Measurements from ENCODE around the gene CCDC146.
"Not testable (repeated sequence)": the region's sequence is repeated elsewhere in the genome, so short reads cannot be mapped to it uniquely, and the experiment has no call there.

Gene CCDC146

GRCh38 chr7:77121860-77122681 is at the start of gene CCDC146:
CCDC146 (plus strand) TSS chr7:77122615; CDS start chr7:77167669, 45,054 bp downstream.
- not testable (repeated sequence) for H3K4me1 ChIP-seq (ENCODE audit: control insufficient read depth, insufficient read depth, low read length); H3K27me3 ChIP-seq (replicated peaks; ENCODE audit: control insufficient read depth, insufficient read depth, low read length); H3K9me3 ChIP-seq (ENCODE audit: control insufficient read depth, low read length); H3K36me3 ChIP-seq (ENCODE audit: control insufficient read depth, insufficient read depth, low read length, severe bottlenecking)
- H3K4me3 ChIP-seq (ENCODE audit: low read length): peak within 1 kb of the TSS; percentile 92
- peak; percentile 99 for DNase-seq (ENCODE audit: low read depth)
- peak within 1 kb of the TSS; percentile 87 for H3K9ac ChIP-seq (ENCODE audit: low read length)

GRCh38 chr7:77074786-77075396 is 47.5 kb upstream of the CCDC146 start:
- H3K9ac ChIP-seq (ENCODE audit: low read length); H3K9me3 ChIP-seq (ENCODE audit: control insufficient read depth, low read length); H3K27me3 ChIP-seq (replicated peaks; ENCODE audit: control insufficient read depth, insufficient read depth, low read length); H3K36me3 ChIP-seq (ENCODE audit: control insufficient read depth, insufficient read depth, low read length, severe bottlenecking); DNase-seq (ENCODE audit: low read depth); H3K4me3 ChIP-seq (ENCODE audit: low read length); H3K4me1 ChIP-seq (ENCODE audit: control insufficient read depth, insufficient read depth, low read length): not testable (repeated sequence)

GRCh38 chr7:77077060-77077459 is 45.4 kb upstream of the CCDC146 start:
- DNase-seq (ENCODE audit: low read depth): not testable (repeated sequence)

GRCh38 chr7:77079112-77079511 is 43.3 kb upstream of the CCDC146 start:
- not testable (repeated sequence) for H3K9ac ChIP-seq (ENCODE audit: low read length); DNase-seq (ENCODE audit: low read depth); H3K4me1 ChIP-seq (ENCODE audit: control insufficient read depth, insufficient read depth, low read length); H3K9me3 ChIP-seq (ENCODE audit: control insufficient read depth, low read length); H3K27me3 ChIP-seq (replicated peaks; ENCODE audit: control insufficient read depth, insufficient read depth, low read length); H3K4me3 ChIP-seq (ENCODE audit: low read length); H3K36me3 ChIP-seq (ENCODE audit: control insufficient read depth, insufficient read depth, low read length, severe bottlenecking)

More at GRCh38 chr7:77077060-77077459, 45.4 kb upstream of the CCDC146 start:
- not testable (repeated sequence) for H3K4me1 ChIP-seq (ENCODE audit: control insufficient read depth, insufficient read depth, low read length); H3K9me3 ChIP-seq (ENCODE audit: control insufficient read depth, low read length); H3K9ac ChIP-seq (ENCODE audit: low read length); H3K4me3 ChIP-seq (ENCODE audit: low read length); H3K27me3 ChIP-seq (replicated peaks; ENCODE audit: control insufficient read depth, insufficient read depth, low read length); H3K36me3 ChIP-seq (ENCODE audit: control insufficient read depth, insufficient read depth, low read length, severe bottlenecking)

- not testable (repeated sequence) for H3K36me3 ChIP-seq (ENCODE audit: control insufficient read depth, insufficient read depth, low read length, severe bottlenecking); DNase-seq (ENCODE audit: low read depth)
Measured at GRCh38 chr7:77079624-77080023, 42.8 kb upstream of the CCDC146 start.

GRCh38 chr7:77080236-77080635 is 42.2 kb upstream of the CCDC146 start:
- not testable (repeated sequence) for H3K27me3 ChIP-seq (replicated peaks; ENCODE audit: control insufficient read depth, insufficient read depth, low read length); H3K36me3 ChIP-seq (ENCODE audit: control insufficient read depth, insufficient read depth, low read length, severe bottlenecking); H3K4me1 ChIP-seq (ENCODE audit: control insufficient read depth, insufficient read depth, low read length); DNase-seq (ENCODE audit: low read depth); H3K9ac ChIP-seq (ENCODE audit: low read length); H3K9me3 ChIP-seq (ENCODE audit: control insufficient read depth, low read length); H3K4me3 ChIP-seq (ENCODE audit: low read length)

More at GRCh38 chr7:77079624-77080023, 42.8 kb upstream of the CCDC146 start:
- not testable (repeated sequence) for H3K4me3 ChIP-seq (ENCODE audit: low read length); H3K9me3 ChIP-seq (ENCODE audit: control insufficient read depth, low read length); H3K27me3 ChIP-seq (replicated peaks; ENCODE audit: control insufficient read depth, insufficient read depth, low read length); H3K4me1 ChIP-seq (ENCODE audit: control insufficient read depth, insufficient read depth, low read length); H3K9ac ChIP-seq (ENCODE audit: low read length)

- H3K36me3 ChIP-seq (ENCODE audit: control insufficient read depth, insufficient read depth, low read length, severe bottlenecking); DNase-seq (ENCODE audit: low read depth); H3K4me3 ChIP-seq (ENCODE audit: low read length); H3K9ac ChIP-seq (ENCODE audit: low read length); H3K9me3 ChIP-seq (ENCODE audit: control insufficient read depth, low read length); H3K27me3 ChIP-seq (replicated peaks; ENCODE audit: control insufficient read depth, insufficient read depth, low read length); H3K4me1 ChIP-seq (ENCODE audit: control insufficient read depth, insufficient read depth, low read length): not testable (repeated sequence)
Measured at GRCh38 chr7:77082192-77082591, 40.2 kb upstream of the CCDC146 start.

GRCh38 chr7:77092301-77092700 is 30.1 kb upstream of the CCDC146 start:
- H3K9me3 ChIP-seq (ENCODE audit: control insufficient read depth, low read length); H3K9ac ChIP-seq (ENCODE audit: low read length); H3K27me3 ChIP-seq (replicated peaks; ENCODE audit: control insufficient read depth, insufficient read depth, low read length); DNase-seq (ENCODE audit: low read depth); H3K4me3 ChIP-seq (ENCODE audit: low read length); H3K36me3 ChIP-seq (ENCODE audit: control insufficient read depth, insufficient read depth, low read length, severe bottlenecking); H3K4me1 ChIP-seq (ENCODE audit: control insufficient read depth, insufficient read depth, low read length): not testable (repeated sequence)

GRCh38 chr7:77100501-77100900 is 21.9 kb upstream of the CCDC146 start:
- not testable (repeated sequence) for DNase-seq (ENCODE audit: low read depth); H3K27me3 ChIP-seq (replicated peaks; ENCODE audit: control insufficient read depth, insufficient read depth, low read length); H3K4me1 ChIP-seq (ENCODE audit: control insufficient read depth, insufficient read depth, low read length); H3K9ac ChIP-seq (ENCODE audit: low read length); H3K4me3 ChIP-seq (ENCODE audit: low read length); H3K9me3 ChIP-seq (ENCODE audit: control insufficient read depth, low read length); H3K36me3 ChIP-seq (ENCODE audit: control insufficient read depth, insufficient read depth, low read length, severe bottlenecking)

- not testable (repeated sequence) for H3K4me1 ChIP-seq (ENCODE audit: control insufficient read depth, insufficient read depth, low read length); H3K4me3 ChIP-seq (ENCODE audit: low read length); H3K9me3 ChIP-seq (ENCODE audit: control insufficient read depth, low read length); H3K9ac ChIP-seq (ENCODE audit: low read length); H3K27me3 ChIP-seq (replicated peaks; ENCODE audit: control insufficient read depth, insufficient read depth, low read length); DNase-seq (ENCODE audit: low read depth); H3K36me3 ChIP-seq (ENCODE audit: control insufficient read depth, insufficient read depth, low read length, severe bottlenecking)
Measured at GRCh38 chr7:77101187-77101586, 21.2 kb upstream of the CCDC146 start.

GRCh38 chr7:77102671-77103070 is 19.7 kb upstream of the CCDC146 start:
- not testable (repeated sequence) for H3K4me1 ChIP-seq (ENCODE audit: control insufficient read depth, insufficient read depth, low read length); H3K27me3 ChIP-seq (replicated peaks; ENCODE audit: control insufficient read depth, insufficient read depth, low read length); DNase-seq (ENCODE audit: low read depth); H3K36me3 ChIP-seq (ENCODE audit: control insufficient read depth, insufficient read depth, low read length, severe bottlenecking); H3K4me3 ChIP-seq (ENCODE audit: low read length); H3K9me3 ChIP-seq (ENCODE audit: control insufficient read depth, low read length); H3K9ac ChIP-seq (ENCODE audit: low read length)

Data from adipocyte (in vitro differentiated cells).